Transverse colon (tissue), 4 donors: ENCODE data around the gene FHAD1. TPM values are rescaled to one million over a fixed set of nuclear protein-coding genes. Genes with fewer than 3 reads are reported as not detected.

Source experiments
- DNase-seq: peaks from one replicate; pipeline ENCODE4 v3.0.0-alpha.2; 2019
- H3K27ac ChIP-seq, 4 donors: fragments of 200-600 bp; sonication (generic); 2 replicates each; pipeline ENCODE4 v1.5.1; 2016 to 2018; ENCODE audit warnings: inconsistent platforms in 4 of 4
- H3K27me3 ChIP-seq: fragments of 200-600 bp; sonication (generic); 2 replicates; pipeline ENCODE4 v1.5.1; 2017; ENCODE audit warnings: inconsistent platforms
- H3K36me3 ChIP-seq, 4 donors: fragments of 200-600 bp; sonication (generic); 2 replicates each; pipeline ENCODE4 v1.5.1; 2017 to 2019; ENCODE audit warnings: inconsistent platforms in 4 of 4
- H3K4me1 ChIP-seq, 4 donors: fragments of 200-600 bp; sonication (generic); 2 replicates each; pipeline ENCODE4 v1.5.1; 2017 to 2020; ENCODE audit warnings: inconsistent platforms in 4 of 4
- H3K4me3 ChIP-seq, 4 donors: fragments of 200-600 bp; sonication (generic); 1 replicate in 1 of 4; 2 replicates in 3 of 4; pipeline versions ENCODE4 v1.5.1 to v1.6.1; 2017 to 2019; ENCODE audit warnings: inconsistent platforms in 4 of 4
- H3K9me3 ChIP-seq, 2 donors: fragments of 200-600 bp; sonication (generic); 2 replicates each; pipeline ENCODE4 v1.5.1; 2017 to 2019; ENCODE audit warnings: inconsistent platforms in 2 of 2
- CTCF ChIP-seq, 5 experiments: fragments of 200-600 bp in 3 of 5; fragments of 450-650 bp in 2 of 5; sonication (generic) in 3 of 5; IDR thresholded peaks; 1 replicate in 2 of 5; 2 replicates in 3 of 5; pipeline ENCODE4 v1.5.1; 2016 to 2017; ENCODE audit warnings: antibody characterized with exemption in 5 of 5, inconsistent platforms in 3 of 5, mild to moderate bottlenecking in 2 of 5, moderate library complexity in 1 of 5
- EP300 ChIP-seq: sonication (generic); formaldehyde crosslinking; IDR thresholded peaks from one replicate; pipeline ENCODE4 v1.6.1; 2017; ENCODE audit warnings: antibody characterized with exemption, low read depth
- POLR2A ChIP-seq: fragments of 450-650 bp; IDR thresholded peaks from one replicate; pipeline ENCODE4 v1.6.1; 2016; ENCODE audit warnings: antibody characterized with exemption, mild to moderate bottlenecking, moderate library complexity
- POLR2AphosphoS5 ChIP-seq, 3 donors: sonication (generic); formaldehyde crosslinking; IDR thresholded peaks; one replicate each; pipeline ENCODE4 v1.6.1; 2016; ENCODE audit warnings: antibody characterized with exemption in 3 of 3
- WGBS, 2 donors: methylation state at CpG; one replicate each; pipeline ENCODE4 v1.1.5; 2018; ENCODE audit warnings: low coverage in 1 of 2; 5-methylcytosine and 5-hydroxymethylcytosine counted together
- in situ Hi-C, 4 donors: fragments of 200-750 bp; cut with MboI; loops; one replicate each; pipeline versions ENCODE4 v1.15.0 to v1.15.1; 2017; ENCODE audit warnings: low sequenced_read_pairs in 3 of 4, low pct_ligation_motif_present in 1 of 4, low pct_unique_long_range_greater_than_20kb in 1 of 4
- intact Hi-C: fragments of 100-400 bp; cut with DNase I; formaldehyde crosslinking; loops from one replicate; pipeline ENCODE4 v1.15.1; 2023; ENCODE audit warnings: low total_unique reads
- total RNA-seq, 4 donors: library from RNA; depleted of rRNA; stranded (reverse); fragments of >200 nt; gene quantifications; one replicate each; pipeline ENCODE4 v1.1.0, GENCODE V29; 2016

Gene FHAD1
- total RNA-seq, 4 donors from 2014 or later, result 0.75 to 0.82 TPM; not detected in 2

GRCh38 chr1:15324869-15325335, 77.9 kb downstream of the FHAD1 start:
- Histone ChIP-seq H3K9me3 (no peaks in the 10 kb centered on the region), H3K4me1 (peaks cover 19 to 39% (median 28%) of the 10 kb centered on the region in 4 donors), H3K4me3 (no peak overlapping the region), H3K27me3 (no peaks in the 10 kb centered on the region), H3K27ac (no peak overlapping the region), H3K36me3 (no peaks in the 10 kb centered on the region)
- no peak for DNase-seq
- intact Hi-C loops, result no loop called here
- no peak for TF ChIP-seq EP300
- no peak for TF ChIP-seq POLR2A
- no peak for TF ChIP-seq CTCF (IDR thresholded peaks at IDR 0.05)
- TF ChIP-seq POLR2AphosphoS5 (IDR thresholded peaks at IDR 0.05), result no peak
- in situ Hi-C loops, result loop anchor here in 2 of 4 donors (5.0 kb wide), 2 partner anchors 102 to 107 kb away; no protein-coding TSS in a partner anchor
- WGBS, 2 donors, result 66% methylated on average over 9 of the region's 9 CpGs; no CpG with 5 or more reads in 1 of the 2 donors

GRCh38 chr1:15325375-15326085, 78.5 kb downstream of the FHAD1 start:
- in situ Hi-C loops, result loop anchor here in 2 of 4 donors (5.0 kb wide), 2 partner anchors 102 to 107 kb away; no protein-coding TSS in a partner anchor
- H3K27ac ChIP-seq, result no peak overlapping the region
- peaks cover 19 to 39% (median 28%) of the 10 kb centered on the region in 4 donors for H3K4me1 ChIP-seq
- WGBS, 2 donors, result 93% methylated on average over 4 of the region's 4 CpGs; no CpG with 5 or more reads in 1 of the 2 donors
- intact Hi-C loops, result no loop called here
- H3K36me3 ChIP-seq, result no peaks in the 10 kb centered on the region
- no peaks in the 10 kb centered on the region for H3K27me3 ChIP-seq
- TF ChIP-seq POLR2AphosphoS5 (IDR thresholded peaks at IDR 0.05) (no peak), CTCF (IDR thresholded peaks at IDR 0.05) (no peak), POLR2A (no peak), EP300 (no peak)
- no peaks in the 10 kb centered on the region for H3K9me3 ChIP-seq
- H3K4me3 ChIP-seq, result no peak overlapping the region
- DNase-seq, result no peak

- H3K9me3 ChIP-seq, result no peaks in the 10 kb centered on the region
- H3K4me3 ChIP-seq, result no peak overlapping the region
- peaks cover 19 to 44% (median 28%) of the 10 kb centered on the region in 4 donors for H3K4me1 ChIP-seq
- intact Hi-C loops (no loop called here), in situ Hi-C loops (loop anchor here in 2 of 4 donors (5.0 kb wide), 2 partner anchors 100 to 105 kb away; no protein-coding TSS in a partner anchor)
- DNase-seq, result no peak
- TF ChIP-seq CTCF (IDR thresholded peaks at IDR 0.05) (no peak), EP300 (no peak), POLR2AphosphoS5 (IDR thresholded peaks at IDR 0.05) (no peak), POLR2A (no peak)
- WGBS, 2 donors, result 77 to 92% methylated on average over 14 to 29 of the region's 30 CpGs
- no peaks in the 10 kb centered on the region for H3K36me3 ChIP-seq
- H3K27ac ChIP-seq, result no peak overlapping the region
- H3K27me3 ChIP-seq, result no peaks in the 10 kb centered on the region
Observed at GRCh38 chr1:15326691-15327588, 79.9 kb downstream of the FHAD1 start.
